ENCODE measurements around the gene ST3GAL3. TPM values are rescaled to one million over a fixed set of nuclear protein-coding genes. Genes with fewer than 3 reads are reported as not detected.

The ST3GAL3 gene
- total and polyA plus RNA-seq, 2 experiments from 2014 or later, result 4.5 to 7.0 TPM

DNA sequence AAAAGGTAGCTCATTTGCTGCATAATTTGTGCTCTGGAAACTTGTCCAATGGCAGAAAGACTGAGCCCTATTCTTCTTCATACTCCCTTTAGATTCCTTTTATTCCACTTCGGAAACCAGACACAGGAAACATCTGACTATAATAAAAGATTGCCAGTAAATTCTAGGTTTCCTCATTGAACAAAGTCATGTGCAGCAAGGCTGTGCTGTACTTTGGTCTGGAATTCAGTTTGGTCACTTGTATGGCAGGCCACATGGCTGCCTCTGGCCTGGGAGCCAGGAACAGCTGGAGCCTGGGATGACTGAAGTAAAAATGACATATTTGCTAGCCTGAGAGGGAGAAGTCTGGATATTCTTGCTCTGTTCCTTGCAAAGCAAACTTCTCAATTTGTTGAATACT is 79.6 kb downstream of the ST3GAL3 start:
- H2AFZ ChIP-seq, result no peak overlapping the region
- Mint-ChIP-seq H3K4me1 (peaks cover 12% of the 10 kb centered on the region), H3K27ac (no peak overlapping the region), H3K27me3 (ENCODE audit: insufficient read depth, low read depth, poor library complexity) (peaks cover 1% of the 10 kb centered on the region), H3K36me3 (ENCODE audit: low read depth) (no peaks in the 10 kb centered on the region), H3K4me3 (no peak overlapping the region), H3K9me3 (no peaks in the 10 kb centered on the region)
- no peaks in the 10 kb centered on the region for H3F3A ChIP-seq (replicated peaks; ENCODE audit: low read depth)
- no peak overlapping the region for H3K4me2 ChIP-seq
- H3K27me3 ChIP-seq (ENCODE audit: insufficient read depth), result no peaks in the 10 kb centered on the region
- H3K4me3 ChIP-seq, result no peak overlapping the region
- TF ChIP-seq ZNF462 (CRISPR knock-in tag; IDR thresholded peaks at IDR 0.05), result no peak
- DNase-seq (ENCODE audit: low spot score), result no peak
- no peaks in the 10 kb centered on the region for H4K20me1 ChIP-seq (replicated peaks; ENCODE audit: insufficient read depth)
- H3K9me2 ChIP-seq (ENCODE audit: insufficient read depth), result 0 out of 2 replicates have a peak, but pooled peaks cover 4% of the 10 kb centered on the region
- H3K79me2 ChIP-seq (replicated peaks; ENCODE audit: insufficient read depth), result no peaks in the 10 kb centered on the region
- H3K4me1 ChIP-seq (ENCODE audit: insufficient read depth), result no peaks in the 10 kb centered on the region
- H3K27ac ChIP-seq (ENCODE audit: low read depth), result no peak overlapping the region
- no peak for ATAC-seq
- H3K36me3 ChIP-seq (ENCODE audit: insufficient read depth), result no peaks in the 10 kb centered on the region

GRCh38 chr1:43789604-43790550 is 82.5 kb downstream of the ST3GAL3 start:
- Mint-ChIP-seq H3K27ac (no peak overlapping the region), H3K4me1 (no peaks in the 10 kb centered on the region), H3K27me3 (ENCODE audit: insufficient read depth, low read depth, poor library complexity) (peaks cover 1% of the 10 kb centered on the region), H3K36me3 (ENCODE audit: low read depth) (no peaks in the 10 kb centered on the region), H3K9me3 (no peaks in the 10 kb centered on the region), H3K4me3 (no peak overlapping the region)
- DNase-seq (ENCODE audit: low spot score), result no peak
- Histone ChIP-seq H3K36me3 (ENCODE audit: insufficient read depth) (no peaks in the 10 kb centered on the region), H3K4me2 (no peak overlapping the region), H2AFZ (no peak overlapping the region), H3K9me2 (ENCODE audit: insufficient read depth) (0 out of 2 replicates have a peak, but pooled peaks cover 4% of the 10 kb centered on the region), H4K20me1 (replicated peaks; ENCODE audit: insufficient read depth) (no peaks in the 10 kb centered on the region), H3K27ac (ENCODE audit: low read depth) (no peak overlapping the region), H3K79me2 (replicated peaks; ENCODE audit: insufficient read depth) (no peaks in the 10 kb centered on the region), H3K4me1 (ENCODE audit: insufficient read depth) (no peaks in the 10 kb centered on the region), H3K27me3 (ENCODE audit: insufficient read depth) (no peaks in the 10 kb centered on the region), H3K4me3 (no peak overlapping the region), H3F3A (replicated peaks; ENCODE audit: low read depth) (no peaks in the 10 kb centered on the region)
- ATAC-seq, result no peak
- TF ChIP-seq EZH2 (IDR thresholded peaks at IDR 0.05; ENCODE audit: low read depth, unreplicated experiment) (no peak), NANOG (IDR thresholded peaks at IDR 0.05; ENCODE audit: borderline replicate concordance) (no peak), ZNF331 (CRISPR knock-in tag; IDR thresholded peaks at IDR 0.05; ENCODE audit: low read depth) (no peak), POLR2AphosphoS5 (IDR thresholded peaks at IDR 0.05; ENCODE audit: low read depth) (no peak), EZH2phosphoT487 (IDR thresholded peaks at IDR 0.05; ENCODE audit: unreplicated experiment) (no peak), ZNF114 (CRISPR knock-in tag; IDR thresholded peaks at IDR 0.05) (no peak), STAT1 (IDR thresholded peaks at IDR 0.05; ENCODE audit: unreplicated experiment) (no peak), CREB1 (CRISPR knock-in tag; IDR thresholded peaks at IDR 0.05; ENCODE audit: low read depth) (no peak)
- TF ChIP-seq, protein P1, sequence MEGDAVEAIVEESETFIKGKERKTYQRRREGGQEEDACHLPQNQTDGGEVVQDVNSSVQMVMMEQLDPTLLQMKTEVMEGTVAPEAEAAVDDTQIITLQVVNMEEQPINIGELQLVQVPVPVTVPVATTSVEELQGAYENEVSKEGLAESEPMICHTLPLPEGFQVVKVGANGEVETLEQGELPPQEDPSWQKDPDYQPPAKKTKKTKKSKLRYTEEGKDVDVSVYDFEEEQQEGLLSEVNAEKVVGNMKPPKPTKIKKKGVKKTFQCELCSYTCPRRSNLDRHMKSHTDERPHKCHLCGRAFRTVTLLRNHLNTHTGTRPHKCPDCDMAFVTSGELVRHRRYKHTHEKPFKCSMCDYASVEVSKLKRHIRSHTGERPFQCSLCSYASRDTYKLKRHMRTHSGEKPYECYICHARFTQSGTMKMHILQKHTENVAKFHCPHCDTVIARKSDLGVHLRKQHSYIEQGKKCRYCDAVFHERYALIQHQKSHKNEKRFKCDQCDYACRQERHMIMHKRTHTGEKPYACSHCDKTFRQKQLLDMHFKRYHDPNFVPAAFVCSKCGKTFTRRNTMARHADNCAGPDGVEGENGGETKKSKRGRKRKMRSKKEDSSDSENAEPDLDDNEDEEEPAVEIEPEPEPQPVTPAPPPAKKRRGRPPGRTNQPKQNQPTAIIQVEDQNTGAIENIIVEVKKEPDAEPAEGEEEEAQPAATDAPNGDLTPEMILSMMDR (conservative IDR thresholded peaks at IDR 0.05; ENCODE audit: low read depth in 2 of 2), result no peak

Data from GM23338 (cell line).